Activated CD8-positive, alpha-beta T cell treated with anti-CD3 and anti-CD28 coated beads, Interleukin-2, amount 10 ng/mL, durations not matched to agents 7 days and 5 days (primary cell): ENCODE measurements around the gene SMIM13. TPM values are rescaled to one million over a fixed set of nuclear protein-coding genes. Genes with fewer than 3 reads are reported as not detected.
A peak's percentile ranks its signal among the peaks of the same experiment; 100 is the strongest.

ENCODE experiments used
- ATAC-seq: fragments of 150-1000 bp; cut with Tn5 transposase; one replicate; pipeline ENCODE4 v1.10.0; 2021; ENCODE audit warnings: moderate library complexity
- CTCF ChIA-PET: fragments of 350-600 bp; sonication (Branson Sonifier 250); formaldehyde crosslinking; loops from one replicate; lab custom pipeline; 2021; ENCODE audit warnings: antibody characterized with exemption; lab: Charles Lee
- POLR2A ChIA-PET: fragments of 350-600 bp; sonication (Branson Sonifier 250); formaldehyde crosslinking; loops from one replicate; lab custom pipeline; 2021; ENCODE audit warnings: antibody characterized with exemption; lab: Charles Lee
- DNase-seq: peaks from one replicate; pipeline ENCODE4 v3.0.0-alpha.2; 2020
- H3K27ac Mint-ChIP-seq: one replicate; pipeline ENCODE4 v1.8.0; 2021; ENCODE audit warnings: mild to moderate bottlenecking, mixed read lengths
- H3K27me3 Mint-ChIP-seq: one replicate; pipeline ENCODE4 v1.8.0; 2021; ENCODE audit warnings: low read depth, mixed read lengths
- H3K36me3 Mint-ChIP-seq: one replicate; pipeline ENCODE4 v1.8.0; 2021; ENCODE audit warnings: low read depth, mixed read lengths
- H3K4me1 Mint-ChIP-seq: one replicate; pipeline ENCODE4 v1.8.0; 2021; ENCODE audit warnings: low read depth, mixed read lengths
- H3K4me3 Mint-ChIP-seq: one replicate; pipeline ENCODE4 v1.8.0; 2021; ENCODE audit warnings: mild to moderate bottlenecking, mixed read lengths
- H3K9me3 Mint-ChIP-seq: one replicate; pipeline ENCODE4 v1.8.0; 2022; ENCODE audit warnings: mixed read lengths; ENCODE audit not compliant: insufficient read depth
- total RNA-seq, 2 experiments: library from RNA; stranded (reverse); gene quantifications; one replicate each; pipeline ENCODE4 v1.2.3, GENCODE V29; 2021

Gene SMIM13
- total RNA-seq, result 10 to 100 TPM in 1 of 2 experiments, 1 to 10 TPM in 1; 9.5 to 10.1 TPM

DNA sequence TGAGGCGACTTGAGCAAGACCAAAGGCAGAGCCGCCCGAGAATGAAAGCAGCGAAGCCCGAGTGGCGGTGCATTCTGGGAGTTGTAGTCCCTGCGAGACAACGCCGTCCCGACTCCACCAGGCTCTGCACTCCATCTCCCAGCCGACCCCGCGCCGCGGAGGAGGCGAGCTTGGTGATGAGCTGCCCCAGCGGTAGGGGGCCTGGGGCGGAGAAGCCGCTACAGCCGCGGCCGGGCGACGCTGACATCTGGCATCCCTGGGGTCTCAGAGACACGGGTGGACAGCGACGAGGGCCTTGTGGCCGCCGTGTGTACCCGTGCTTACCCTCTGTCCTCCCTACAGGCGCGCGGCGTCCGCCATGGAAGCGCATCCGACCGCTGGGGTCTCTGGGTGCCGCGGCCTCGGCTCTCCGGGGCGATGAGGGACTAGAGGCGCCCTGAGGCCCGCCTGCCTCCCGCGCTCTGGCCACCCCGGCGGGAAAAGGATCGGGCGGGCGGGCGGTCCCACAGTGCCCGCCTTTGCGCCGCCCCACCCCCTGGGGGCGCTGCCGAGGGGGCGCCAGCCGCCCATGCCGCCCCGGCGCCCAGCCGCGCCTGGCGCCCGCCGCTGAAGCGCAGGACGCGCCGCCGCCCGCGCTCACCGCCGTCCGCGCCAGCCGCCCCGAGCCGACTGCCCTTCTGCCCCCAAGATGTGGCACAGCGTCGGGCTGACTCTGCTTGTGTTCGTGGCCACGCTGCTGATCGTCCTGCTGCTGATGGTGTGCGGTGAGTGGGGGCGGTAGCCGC lies at the start of gene SMIM13:
TSS of gene SMIM13 (plus strand) at position 209 of the 785 bp plus-strand sequence. CDS start at position 689, 480 bp downstream.
- H3K36me3 Mint-ChIP-seq, result peaks cover 13% of the 10 kb centered on the region
- DNase-seq, result peak; percentile 97
- H3K27me3 Mint-ChIP-seq, result no peaks in the 10 kb centered on the region
- H3K27ac Mint-ChIP-seq, result peak within 1 kb of the TSS; percentile 97
- POLR2A ChIA-PET, result interaction anchor here (0.8 to 1.5 kb wide), 2 partner anchors 10 to 12 kb away, joined by 4 read pairs; no protein-coding TSS in a partner anchor
- H3K4me3 Mint-ChIP-seq, result peak within 1 kb of the TSS; percentile 96
- H3K4me1 Mint-ChIP-seq, result peaks cover 29% of the 10 kb centered on the region
- CTCF ChIA-PET, result interaction anchor here (0.6 to 1.9 kb wide), 9 partner anchors 9 to 403 kb away, joined by 3 to 7 read pairs (median 4); no protein-coding TSS in a partner anchor
- ATAC-seq, result peak; percentile 93
- H3K9me3 Mint-ChIP-seq, result no peaks in the 10 kb centered on the region

DNA sequence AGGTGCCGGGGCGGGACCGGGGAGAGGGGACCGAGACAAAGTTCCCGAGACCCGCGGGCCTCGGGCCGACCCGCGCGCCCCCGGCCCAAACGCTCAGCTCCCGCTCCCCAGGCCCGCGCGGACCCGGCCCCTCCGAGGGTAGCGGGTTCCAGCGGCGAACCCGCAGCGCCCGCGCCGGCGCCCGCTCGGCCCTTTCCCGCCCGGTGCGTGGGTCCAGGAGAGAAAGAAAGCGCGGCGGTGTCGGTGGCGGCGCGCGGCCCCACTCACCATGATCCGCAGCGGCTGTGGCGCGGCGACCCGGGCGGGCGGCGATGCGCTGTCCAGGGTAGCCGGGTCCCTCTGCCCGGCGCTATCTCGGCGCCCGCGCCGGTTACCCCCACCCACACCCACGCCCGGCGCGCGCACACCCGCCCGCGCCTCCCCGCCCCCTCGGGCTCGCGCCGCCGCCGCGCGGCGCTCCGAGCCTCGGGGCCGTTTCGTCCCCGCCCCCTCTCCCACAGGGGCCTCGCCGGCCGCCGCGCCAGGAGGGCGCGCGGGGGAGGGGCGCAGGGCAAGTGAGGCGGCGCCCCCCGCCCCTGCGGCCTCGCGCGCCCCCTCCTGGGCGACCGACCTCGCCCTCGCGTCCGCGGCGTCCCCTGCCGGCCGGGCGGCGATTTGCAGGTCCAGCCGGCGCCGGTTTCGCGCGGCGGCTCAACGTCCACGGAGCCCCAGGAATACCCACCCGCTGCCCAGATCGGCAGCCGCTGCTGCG lies 49.5 kb upstream of the SMIM13 start, which contains the start of gene ELOVL2:
TSS of gene ELOVL2 (minus strand) at position 345 of the 751 bp plus-strand sequence. CDS start at position 270, 75 bp downstream.
- POLR2A ChIA-PET, result no interaction called here

DNA sequence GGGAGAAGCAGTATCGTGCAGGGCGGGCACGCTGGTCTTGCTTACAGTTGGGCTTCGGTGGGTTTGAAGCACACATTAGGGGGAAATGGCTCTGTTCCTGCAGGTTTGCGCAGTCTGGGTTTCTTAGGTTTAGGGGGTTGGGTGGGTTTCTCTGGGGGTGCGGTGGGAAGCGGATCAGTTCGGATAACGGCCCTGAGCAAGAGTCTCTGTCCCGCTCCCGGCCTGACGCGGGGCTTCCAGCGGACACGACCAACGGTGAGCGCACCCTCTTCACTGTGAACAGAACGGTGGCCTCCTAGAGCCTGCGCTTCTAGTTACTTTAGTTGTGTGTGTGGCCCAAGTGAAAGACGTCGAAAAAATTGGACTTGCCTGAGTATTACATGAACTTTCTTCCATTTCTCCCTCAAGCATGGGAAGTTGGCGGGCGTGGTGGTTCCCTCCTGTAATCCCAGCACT lies 48.9 kb upstream of the SMIM13 start:
- Mint-ChIP-seq H3K27me3 (peaks cover 64% of the 10 kb centered on the region), H3K9me3 (no peaks in the 10 kb centered on the region), H3K36me3 (no peaks in the 10 kb centered on the region), H3K4me3 (peak overlapping the region; percentile 66), H3K4me1 (peaks cover 8% of the 10 kb centered on the region), H3K27ac (no peak overlapping the region)
- ChIA-PET POLR2A (no interaction called here), CTCF (interaction anchor here (1.5 kb wide), 1 partner anchor 24 kb away, joined by 3 read pairs; no protein-coding TSS in a partner anchor)
- peak; percentile 25 for ATAC-seq
- no peak for DNase-seq

More for the DNA sequence above, 49.5 kb upstream of the SMIM13 start, which contains the start of gene ELOVL2:
- Mint-ChIP-seq H3K27me3 (peaks cover 61% of the 10 kb centered on the region), H3K27ac (no peak within 1 kb of the TSS), H3K4me1 (peaks cover 8% of the 10 kb centered on the region), H3K36me3 (no peaks in the 10 kb centered on the region), H3K4me3 (peak within 1 kb of the TSS; percentile 66), H3K9me3 (no peaks in the 10 kb centered on the region)
- CTCF ChIA-PET, result no interaction called here
- no peak for DNase-seq
- ATAC-seq, result peak; percentile 89

DNA sequence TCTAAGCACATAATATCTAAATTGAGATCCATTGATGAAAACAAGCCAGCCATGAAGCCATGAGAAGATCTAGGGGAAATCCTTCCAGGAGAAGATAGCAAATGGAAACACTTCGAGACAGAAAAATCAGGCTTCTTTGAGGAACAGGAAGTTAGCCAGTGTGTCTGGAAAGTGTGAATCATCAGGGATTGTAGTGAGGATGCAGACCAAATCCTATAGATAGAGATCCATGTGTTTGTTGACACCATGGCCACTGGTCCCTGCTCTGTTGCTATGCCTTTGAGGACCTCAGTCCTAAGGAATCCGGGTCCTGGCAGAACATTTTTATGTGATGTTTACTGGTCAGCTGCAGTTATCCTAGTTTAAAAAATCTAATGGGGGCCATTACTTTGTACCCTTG lies 42.9 kb upstream of the SMIM13 start:
- ATAC-seq, result no peak
- no peaks in the 10 kb centered on the region for H3K36me3 Mint-ChIP-seq
- no peaks in the 10 kb centered on the region for H3K9me3 Mint-ChIP-seq
- ChIA-PET CTCF (no interaction called here), POLR2A (no interaction called here)
- DNase-seq, result no peak
- no peaks in the 10 kb centered on the region for H3K4me1 Mint-ChIP-seq
- H3K27me3 Mint-ChIP-seq, result peaks cover 44% of the 10 kb centered on the region
- H3K4me3 Mint-ChIP-seq, result no peak overlapping the region
- no peak overlapping the region for H3K27ac Mint-ChIP-seq

DNA sequence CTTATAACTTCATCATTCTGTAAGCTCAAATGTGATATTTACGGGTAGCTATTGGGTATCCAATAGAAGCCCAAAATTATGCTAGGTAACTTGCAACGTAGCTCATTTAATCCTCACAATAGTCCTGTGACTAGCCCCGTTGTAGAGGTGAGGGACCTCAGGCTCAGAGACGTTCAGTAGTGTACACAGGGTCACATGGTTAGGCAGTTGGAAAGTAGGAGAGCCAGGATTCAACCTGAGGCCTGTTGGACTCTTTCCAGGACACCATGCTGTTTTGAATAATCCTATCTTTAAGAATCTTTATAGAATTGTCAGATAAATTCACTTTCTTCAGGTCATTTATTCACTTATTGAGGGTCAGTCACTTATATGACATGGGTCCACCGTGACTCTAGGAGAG lies 40.3 kb upstream of the SMIM13 start:
- no peak for ATAC-seq

DNA sequence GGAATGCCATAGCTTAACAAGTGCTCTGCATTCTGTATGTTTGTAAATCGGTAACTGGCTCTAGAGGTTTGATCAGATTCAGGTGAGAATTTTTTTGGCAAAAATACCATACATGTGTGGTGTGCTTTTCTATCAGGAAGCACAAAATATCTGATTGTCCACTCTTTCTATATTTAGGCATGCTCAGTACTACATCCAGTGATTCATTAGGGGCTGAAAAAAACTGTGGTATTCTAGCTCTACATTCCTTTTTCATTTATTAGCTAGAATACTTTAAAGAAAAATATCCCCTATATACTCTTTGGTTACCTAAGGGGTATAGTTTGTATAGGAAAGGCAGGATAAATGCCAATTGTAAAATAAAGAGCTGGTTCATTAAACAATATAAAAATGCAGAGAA lies 38.9 kb upstream of the SMIM13 start:
- no peaks in the 10 kb centered on the region for H3K4me1 Mint-ChIP-seq
- ChIA-PET POLR2A (no interaction called here), CTCF (interaction anchor here (1.2 to 1.8 kb wide), 2 partner anchors 15 to 100 kb away, joined by 4 to 8 read pairs; no protein-coding TSS in a partner anchor)
- no peaks in the 10 kb centered on the region for H3K9me3 Mint-ChIP-seq
- no peak overlapping the region for H3K27ac Mint-ChIP-seq
- DNase-seq (no peak), ATAC-seq (no peak)
- H3K27me3 Mint-ChIP-seq, result peaks cover 20% of the 10 kb centered on the region
- no peak overlapping the region for H3K4me3 Mint-ChIP-seq
- no peaks in the 10 kb centered on the region for H3K36me3 Mint-ChIP-seq

More for the DNA sequence above, 40.3 kb upstream of the SMIM13 start:
- H3K4me1 Mint-ChIP-seq, result no peaks in the 10 kb centered on the region
- H3K9me3 Mint-ChIP-seq, result no peaks in the 10 kb centered on the region
- peaks cover 31% of the 10 kb centered on the region for H3K27me3 Mint-ChIP-seq
- no peak for DNase-seq
- CTCF ChIA-PET, result no interaction called here
- H3K4me3 Mint-ChIP-seq, result no peak overlapping the region
- H3K27ac Mint-ChIP-seq, result no peak overlapping the region
- POLR2A ChIA-PET, result no interaction called here
- no peaks in the 10 kb centered on the region for H3K36me3 Mint-ChIP-seq

DNA sequence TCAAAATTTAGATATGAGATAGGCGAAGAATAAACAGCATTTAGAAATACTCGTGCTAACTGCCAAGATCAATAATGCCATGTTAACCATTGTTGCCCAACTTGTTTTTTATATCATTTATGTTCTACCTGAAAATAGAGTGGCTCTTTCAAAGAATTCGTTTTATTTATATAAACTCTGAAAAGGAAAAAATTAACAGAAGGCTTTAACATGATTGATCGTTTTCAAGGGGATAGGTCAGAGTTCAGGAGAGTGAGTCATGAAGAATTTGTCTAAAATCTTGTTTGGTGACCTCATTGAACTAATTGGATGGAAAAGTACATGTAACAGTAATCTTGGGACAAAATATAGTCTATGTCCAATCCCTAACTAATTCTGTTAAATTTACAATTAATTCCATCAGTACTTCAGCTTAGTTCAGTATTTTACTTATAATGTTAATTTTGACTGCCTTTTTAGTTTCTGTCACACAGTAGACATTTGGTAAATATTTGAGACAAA lies 38.5 kb upstream of the SMIM13 start:
- H3K9me3 Mint-ChIP-seq, result no peaks in the 10 kb centered on the region

DNA sequence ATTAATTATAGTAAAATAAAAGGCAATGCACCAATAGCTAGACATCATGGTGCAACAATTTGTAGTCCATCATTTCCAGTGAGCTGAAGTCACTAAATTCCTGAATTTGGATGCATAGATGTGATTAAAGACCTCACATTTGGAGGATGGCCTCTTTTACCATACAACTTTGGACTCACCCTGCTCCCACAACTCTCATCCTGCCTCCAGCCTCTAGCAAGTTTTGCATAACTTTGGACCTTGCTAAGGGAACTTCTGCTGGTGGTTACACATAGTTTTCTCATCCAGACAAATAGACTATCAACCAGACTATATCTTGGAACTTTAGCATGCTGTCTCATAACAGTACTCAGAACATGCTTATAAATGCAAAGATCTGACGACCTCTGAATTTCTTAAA lies 36.8 kb upstream of the SMIM13 start:
- ATAC-seq (no peak), DNase-seq (no peak)
- H3K4me3 Mint-ChIP-seq, result no peak overlapping the region
- no peak overlapping the region for H3K27ac Mint-ChIP-seq
- no peaks in the 10 kb centered on the region for H3K4me1 Mint-ChIP-seq
- ChIA-PET CTCF (interaction anchor here (1.1 to 2.0 kb wide), 2 partner anchors 12 to 439 kb away, joined by 3 to 9 read pairs; no protein-coding TSS in a partner anchor), POLR2A (no interaction called here)
- no peaks in the 10 kb centered on the region for H3K36me3 Mint-ChIP-seq
- H3K9me3 Mint-ChIP-seq, result no peaks in the 10 kb centered on the region
- H3K27me3 Mint-ChIP-seq, result peaks cover 10% of the 10 kb centered on the region

More for the DNA sequence above, 38.5 kb upstream of the SMIM13 start:
- Mint-ChIP-seq H3K36me3 (no peaks in the 10 kb centered on the region), H3K27ac (no peak overlapping the region), H3K4me3 (no peak overlapping the region), H3K27me3 (peaks cover 19% of the 10 kb centered on the region), H3K4me1 (no peaks in the 10 kb centered on the region)
- DNase-seq, result no peak
- ATAC-seq, result no peak
- CTCF ChIA-PET, result interaction anchor here (1.2 to 1.8 kb wide), 2 partner anchors 14 to 101 kb away, joined by 4 to 8 read pairs; no protein-coding TSS in a partner anchor
- POLR2A ChIA-PET, result no interaction called here

DNA sequence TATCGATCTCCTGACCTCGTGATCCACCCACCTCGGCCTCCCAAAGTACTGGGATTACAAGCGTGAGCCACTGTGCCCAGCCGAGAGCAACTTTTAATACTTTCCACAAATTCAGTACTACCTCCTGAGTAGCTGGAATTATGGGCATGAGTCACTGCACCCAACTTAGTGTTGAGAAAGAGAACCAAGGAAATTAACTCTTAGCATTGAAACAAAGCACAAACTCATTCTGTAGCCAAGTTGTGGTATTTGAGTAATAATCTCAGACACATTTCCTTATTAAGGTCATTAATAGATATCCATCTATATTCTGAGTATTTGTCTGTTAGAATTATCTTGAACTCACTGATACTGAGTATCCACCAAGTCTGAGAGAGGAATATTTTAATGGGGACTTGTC lies 35.2 kb upstream of the SMIM13 start:
- Mint-ChIP-seq H3K36me3 (no peaks in the 10 kb centered on the region), H3K9me3 (no peaks in the 10 kb centered on the region), H3K4me3 (no peak overlapping the region), H3K4me1 (no peaks in the 10 kb centered on the region), H3K27me3 (peaks cover 8% of the 10 kb centered on the region), H3K27ac (no peak overlapping the region)
- CTCF ChIA-PET, result interaction anchor here (0.6 kb wide), 1 partner anchor 441 kb away, joined by 3 read pairs; no protein-coding TSS in a partner anchor
- no peak for DNase-seq
- no peak for ATAC-seq
- POLR2A ChIA-PET, result no interaction called here

DNA sequence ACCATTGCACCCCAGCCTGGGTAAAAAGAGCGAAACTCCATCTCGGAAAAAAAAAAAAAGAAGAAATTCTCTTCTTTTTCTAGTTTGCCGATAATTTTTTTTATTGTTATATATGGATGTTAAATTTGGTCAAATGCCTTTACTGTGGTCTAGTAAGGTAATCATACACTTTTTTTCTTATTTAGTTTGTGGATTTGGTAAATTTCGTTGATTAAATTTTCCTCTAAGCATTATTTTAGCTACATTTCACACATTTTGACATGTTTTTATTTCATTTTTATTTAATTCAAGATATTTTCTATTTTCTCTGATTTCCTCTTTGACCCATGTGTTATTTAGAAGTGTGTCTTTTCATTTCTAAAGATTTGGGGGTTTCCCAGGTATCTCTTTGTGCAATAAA lies 31.6 kb upstream of the SMIM13 start:
- DNase-seq (no peak), ATAC-seq (no peak)
- ChIA-PET CTCF (no interaction called here), POLR2A (no interaction called here)
- Mint-ChIP-seq H3K27me3 (peaks cover 4% of the 10 kb centered on the region), H3K9me3 (no peaks in the 10 kb centered on the region), H3K27ac (no peak overlapping the region), H3K4me1 (no peaks in the 10 kb centered on the region), H3K4me3 (no peak overlapping the region), H3K36me3 (no peaks in the 10 kb centered on the region)

DNA sequence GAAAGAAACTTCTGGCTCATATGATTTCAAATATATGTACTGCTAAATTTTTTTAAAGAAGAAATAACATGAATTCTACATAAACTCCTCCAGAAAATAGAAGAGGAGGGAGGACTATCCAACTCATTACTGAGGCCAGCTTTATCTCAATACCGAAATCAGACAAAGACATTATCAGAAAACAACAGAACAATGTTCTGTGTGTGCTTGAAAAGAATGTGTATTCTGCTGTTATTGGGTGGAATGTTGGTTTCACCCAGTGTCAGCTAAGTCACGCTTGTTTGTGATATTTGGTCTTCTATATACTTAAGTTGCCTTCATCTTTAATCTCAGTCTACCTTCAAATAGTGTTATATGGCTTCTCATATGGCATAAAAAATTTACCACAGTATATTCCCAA lies 30.9 kb upstream of the SMIM13 start:
- H3K9me3 Mint-ChIP-seq, result no peaks in the 10 kb centered on the region
- H3K4me3 Mint-ChIP-seq, result no peak overlapping the region
- no peaks in the 10 kb centered on the region for H3K4me1 Mint-ChIP-seq
- CTCF ChIA-PET, result no interaction called here
- ATAC-seq, result no peak
- DNase-seq, result no peak
- no peaks in the 10 kb centered on the region for H3K36me3 Mint-ChIP-seq
- POLR2A ChIA-PET, result no interaction called here
- H3K27me3 Mint-ChIP-seq, result peaks cover 6% of the 10 kb centered on the region
- H3K27ac Mint-ChIP-seq, result no peak overlapping the region
